NOMO-1 treated with DMSO at 0.1 percent for 48 hours (cell line): ENCODE measurements around the gene MTHFD2L.
"Not testable (repeated sequence)": the region's sequence is repeated elsewhere in the genome, so short reads cannot be mapped to it uniquely, and the experiment has no call there.

ENCODE experiments used
- DNase-seq: peaks from one replicate; lab custom pipeline; 2025; ENCODE audit not compliant: unreplicated experiment; lab: John Stamatoyannopoulos, UW

Gene MTHFD2L

GRCh38 chr4:74157561-74158465, at the start of gene MTHFD2L:
Gene MTHFD2L, plus strand, starts transcription at chr4:74158118. Its CDS starts 21 bp downstream, at chr4:74158139.
- DNase-seq, result peak; percentile 78

- no peak for DNase-seq
Observed at GRCh38 chr4:74108457-74109115, 49.3 kb upstream of the MTHFD2L start.

- DNase-seq, result peak; percentile 87
Observed at GRCh38 chr4:74109116-74109869, 48.6 kb upstream of the MTHFD2L start.

DNA sequence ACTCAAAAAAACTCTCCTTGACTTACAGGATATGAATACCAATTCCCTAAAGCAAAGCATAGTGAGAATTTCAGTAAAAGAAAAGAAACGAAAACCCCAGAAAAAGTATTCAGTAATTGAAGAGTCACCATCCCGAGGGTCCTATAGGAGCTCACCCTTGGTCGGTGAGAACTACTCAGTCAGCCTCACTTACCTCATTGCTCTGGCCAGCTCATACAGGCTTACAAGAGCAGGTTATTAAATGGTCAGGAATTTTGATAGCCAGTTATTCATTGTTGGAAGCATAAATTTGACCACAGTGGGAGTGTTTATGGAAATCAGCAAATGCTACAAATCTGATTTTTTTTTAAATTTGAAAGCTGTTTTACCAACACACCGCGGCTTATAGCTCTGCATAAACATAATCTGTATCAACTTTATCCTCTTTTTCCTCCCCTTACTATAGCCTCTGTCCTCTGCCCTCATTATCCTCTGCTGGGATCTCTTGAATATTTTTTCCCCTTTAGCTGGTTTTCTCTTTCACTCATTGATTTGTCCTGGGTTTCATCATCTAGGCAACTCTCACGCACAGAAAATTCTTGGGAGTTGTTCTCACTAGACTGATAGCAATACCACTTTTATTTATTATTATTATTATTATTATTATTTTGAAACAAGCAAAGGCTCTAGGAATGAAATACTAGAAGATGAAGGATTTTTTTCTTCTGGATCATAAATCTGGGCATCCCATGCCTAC, 47.9 kb upstream of the MTHFD2L start:
- no peak for DNase-seq

- peak; percentile 5 for DNase-seq
Observed at GRCh38 chr4:74110670-74111069, 47.2 kb upstream of the MTHFD2L start.

DNA sequence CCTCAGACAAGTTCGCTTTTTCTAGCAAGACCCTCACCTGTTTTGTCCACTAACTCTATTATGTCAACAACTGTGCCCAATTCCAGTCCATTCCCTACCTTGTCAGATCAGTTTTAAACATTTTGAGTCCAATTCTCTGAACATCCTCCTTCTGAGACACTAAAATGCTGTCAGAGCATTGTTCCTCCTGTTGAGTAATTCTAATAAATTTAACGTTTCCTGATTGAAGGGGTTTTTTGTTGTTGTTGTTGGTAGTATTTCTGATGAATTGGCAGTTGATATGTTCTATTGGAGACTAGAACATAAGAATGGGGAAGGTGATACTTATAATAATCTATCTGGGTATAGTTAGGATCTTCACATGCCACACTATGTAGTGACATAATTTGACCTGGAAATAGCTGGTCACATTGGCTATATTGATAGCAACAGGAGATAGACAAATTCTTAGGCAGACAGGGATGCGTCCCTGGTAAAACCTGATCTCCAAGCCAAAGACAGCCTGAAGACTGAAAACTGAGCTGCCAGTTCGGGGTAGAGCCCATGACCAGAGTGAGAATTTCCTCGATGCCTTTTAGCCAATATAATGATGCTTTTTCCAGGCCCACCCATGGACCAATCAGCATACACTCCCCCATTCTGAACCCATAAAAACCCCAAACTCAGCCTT, 46.5 kb upstream of the MTHFD2L start:
- no peak for DNase-seq

DNA sequence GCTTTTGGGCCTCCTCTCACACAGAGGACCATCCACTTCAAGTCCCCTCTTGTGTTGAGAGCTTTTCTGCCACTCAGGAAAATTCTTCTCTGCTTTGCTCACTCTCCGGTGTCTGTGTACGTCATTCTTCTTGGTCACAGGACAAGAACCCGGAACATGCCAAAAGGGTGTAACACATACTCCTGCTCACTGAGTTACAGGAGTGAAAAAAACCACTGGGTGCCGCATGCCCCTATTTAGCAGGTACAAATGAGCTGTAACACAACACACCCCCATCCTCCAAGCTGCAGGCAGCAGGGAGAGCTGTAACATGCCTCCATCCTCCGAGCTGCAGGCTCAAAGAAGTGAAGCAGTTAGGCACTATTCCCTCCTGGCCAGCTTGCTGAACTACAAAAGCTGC, 45.9 kb upstream of the MTHFD2L start:
- no peak for DNase-seq

GRCh38 chr4:74112399-74113105, 45.4 kb upstream of the MTHFD2L start:
- no peak for DNase-seq

DNA sequence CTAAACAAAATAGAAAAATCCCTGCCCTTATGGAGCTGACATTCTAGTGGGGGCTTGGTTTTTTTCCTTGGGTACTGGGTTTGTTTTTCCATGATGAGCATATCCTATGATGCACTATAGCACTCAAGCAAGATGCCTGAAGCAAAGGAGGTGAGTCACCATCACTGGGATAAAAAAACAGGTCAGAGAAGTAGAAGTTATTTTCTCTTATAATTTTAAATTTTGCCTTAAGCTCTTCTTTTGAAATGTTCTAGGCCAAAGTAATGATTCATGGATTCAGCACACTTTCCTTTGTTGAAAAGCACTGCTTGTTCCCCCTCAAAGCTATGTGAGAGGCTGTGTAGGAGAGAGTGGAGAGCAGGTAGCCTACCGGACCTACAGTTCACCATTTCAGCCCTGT, 43.7 kb upstream of the MTHFD2L start:
- DNase-seq, result no peak

GRCh38 chr4:74117024-74117534, 40.8 kb upstream of the MTHFD2L start:
- no peak for DNase-seq

GRCh38 chr4:74118600-74119338, 39.1 kb upstream of the MTHFD2L start:
- no peak for DNase-seq

GRCh38 chr4:74120086-74120485, 37.8 kb upstream of the MTHFD2L start:
- DNase-seq, result no peak

GRCh38 chr4:74121643-74122579, 36.0 kb upstream of the MTHFD2L start:
- DNase-seq, result no peak

DNA sequence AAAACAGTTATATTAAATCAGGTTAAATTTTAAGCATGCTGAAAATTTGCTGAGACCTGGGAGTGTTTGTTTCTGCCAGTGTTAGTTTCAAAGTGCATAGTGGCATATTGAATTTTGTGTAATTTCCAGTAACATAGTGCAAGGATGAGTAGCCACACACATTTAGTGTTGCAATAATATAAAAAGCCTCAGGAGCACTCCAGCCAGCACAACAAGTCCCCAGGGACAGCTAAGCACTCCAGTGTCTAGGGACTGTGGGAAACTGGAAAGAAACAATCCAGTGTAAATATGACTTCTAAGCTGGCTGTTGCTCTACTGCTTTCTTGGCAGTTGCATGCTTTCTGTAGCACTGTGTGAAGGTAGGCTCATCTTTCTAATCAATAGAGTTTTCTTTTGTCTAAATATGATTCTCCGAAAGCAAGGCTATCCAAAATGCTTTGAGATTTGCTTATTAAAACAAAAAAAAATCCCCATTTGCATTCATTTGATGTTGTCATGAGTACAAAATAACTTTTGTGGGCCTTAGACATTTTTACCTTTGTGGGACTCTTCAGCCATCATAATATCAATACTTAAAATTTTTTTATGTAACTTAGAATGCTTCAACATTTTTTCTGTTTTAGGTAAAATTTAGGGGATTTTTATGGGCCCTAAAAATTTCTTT, 34.7 kb upstream of the MTHFD2L start:
- no peak for DNase-seq

DNA sequence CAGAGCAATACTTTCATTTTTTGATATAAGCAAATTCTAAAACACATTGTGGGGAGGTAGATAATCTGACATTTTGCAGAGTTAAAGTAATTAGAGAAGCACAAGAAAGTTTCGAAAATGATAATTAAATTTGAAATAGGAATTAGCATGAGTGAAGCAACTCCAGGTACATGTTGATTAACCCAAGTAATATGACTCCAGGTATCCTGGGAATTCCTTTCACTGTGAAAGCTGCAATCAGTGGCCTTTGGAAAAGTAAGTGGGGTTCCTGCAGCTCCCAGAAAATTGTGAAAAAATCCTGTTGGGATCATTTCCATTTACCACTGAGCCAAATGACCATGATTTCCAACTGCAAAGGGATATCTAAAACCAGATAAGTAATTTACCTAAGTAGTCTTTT, 32.9 kb upstream of the MTHFD2L start:
- no peak for DNase-seq

DNA sequence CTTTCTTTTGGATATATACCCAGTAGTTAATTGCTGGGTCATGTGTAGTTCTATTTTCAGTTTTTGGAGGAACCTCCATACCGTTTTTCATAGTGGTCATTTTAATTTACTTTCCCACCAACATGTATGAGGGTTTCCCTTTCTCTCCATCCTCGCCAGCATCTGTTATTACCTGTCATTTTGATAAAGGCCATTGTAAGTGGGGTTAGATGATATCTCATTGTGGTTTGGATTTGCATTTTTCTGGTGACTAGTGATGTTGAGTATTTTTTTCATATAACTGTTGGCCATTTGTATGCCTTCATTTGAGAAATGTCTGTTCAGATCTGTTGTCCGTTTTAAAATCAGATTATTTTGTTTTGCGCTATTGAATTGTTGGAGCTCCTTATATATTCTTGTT, 30.2 kb upstream of the MTHFD2L start:
- no peak for DNase-seq

GRCh38 chr4:74130843-74131242, 27.1 kb upstream of the MTHFD2L start:
- DNase-seq, result not testable (repeated sequence)
